ENCODE measurements around the gene TMEM42.
A peak's percentile ranks its signal among the peaks of the same experiment; 100 is the strongest.

Gene TMEM42

GRCh38 chr3:44875596-44875995, 13.9 kb downstream of the TMEM42 start:
- DNase-seq, result no peak

DNA sequence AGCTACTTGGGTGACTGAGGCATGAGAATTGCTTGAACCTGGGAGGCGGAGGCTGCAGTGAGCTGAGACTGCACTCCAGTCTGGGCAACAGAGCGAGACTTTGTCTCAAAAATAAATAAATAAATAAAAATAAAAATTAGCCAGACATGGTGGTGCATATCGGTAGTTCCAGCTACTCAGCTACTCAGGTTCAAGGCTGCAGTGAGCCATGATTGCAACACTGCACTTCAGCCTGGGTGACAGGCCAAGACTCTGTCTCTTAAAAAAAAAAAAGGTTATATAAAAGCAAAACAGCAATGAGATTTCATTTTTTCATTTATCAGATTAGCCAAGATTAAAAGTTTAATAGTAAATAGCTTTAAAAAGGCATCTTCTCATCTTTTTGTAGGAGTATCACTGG, 15.6 kb downstream of the TMEM42 start:
- no peak for DNase-seq

DNA sequence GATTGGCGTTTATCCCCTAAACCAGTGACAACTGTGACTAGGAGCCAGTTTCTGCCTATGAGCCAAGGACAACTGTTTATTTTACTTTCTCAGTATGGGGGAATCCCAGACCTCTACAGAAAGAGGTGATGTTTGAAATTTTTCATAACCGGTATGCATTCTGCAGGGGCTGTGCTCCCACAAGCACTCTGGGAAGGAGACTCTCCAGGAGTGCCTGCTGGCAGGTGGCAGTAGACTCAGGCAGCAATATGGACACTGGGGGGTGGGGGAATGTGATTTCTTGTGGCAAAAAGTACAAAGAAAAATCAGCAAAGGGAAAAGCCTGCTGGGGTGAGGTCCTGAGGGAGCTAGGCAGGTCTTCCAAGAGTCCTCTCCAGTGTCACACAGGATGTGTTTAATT, 18.6 kb downstream of the TMEM42 start:
- DNase-seq, result no peak

DNA sequence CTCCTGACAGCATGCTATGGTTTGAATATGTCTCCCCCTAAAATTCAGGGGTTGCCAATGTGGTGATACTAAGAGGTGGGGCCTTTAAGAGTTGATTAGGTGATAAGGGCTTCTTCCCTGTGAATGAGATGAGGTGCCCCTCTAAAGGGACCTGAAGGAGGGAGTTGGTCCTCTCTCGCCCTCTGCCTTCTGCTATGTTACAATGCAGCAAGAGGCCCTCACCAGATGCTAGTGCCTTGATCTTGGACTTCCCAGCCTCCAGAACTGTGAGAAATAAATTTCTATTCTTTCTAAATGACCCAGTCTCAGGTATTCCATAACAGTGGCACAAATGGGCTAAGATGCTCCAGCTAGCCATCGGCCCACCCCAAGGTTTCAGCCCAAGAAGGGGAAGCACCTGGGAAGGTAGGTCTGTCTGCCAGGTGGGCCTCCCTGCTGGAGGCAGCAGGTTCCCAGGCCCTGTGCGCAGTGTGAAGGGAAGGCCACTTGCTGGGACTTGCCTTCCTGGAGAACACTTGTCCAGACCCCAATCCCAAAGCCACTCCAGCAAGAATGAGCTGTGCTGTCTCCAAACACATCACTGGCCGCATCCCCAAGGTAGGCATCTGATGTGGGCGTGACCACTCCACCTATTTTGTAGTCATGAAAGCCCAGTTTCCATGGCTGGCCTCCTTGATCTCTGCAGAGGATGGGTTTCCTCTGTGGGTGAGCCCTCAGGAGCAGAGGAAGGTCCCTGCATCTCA, 21.7 kb downstream of the TMEM42 start:
- DNase-seq, result no peak

DNA sequence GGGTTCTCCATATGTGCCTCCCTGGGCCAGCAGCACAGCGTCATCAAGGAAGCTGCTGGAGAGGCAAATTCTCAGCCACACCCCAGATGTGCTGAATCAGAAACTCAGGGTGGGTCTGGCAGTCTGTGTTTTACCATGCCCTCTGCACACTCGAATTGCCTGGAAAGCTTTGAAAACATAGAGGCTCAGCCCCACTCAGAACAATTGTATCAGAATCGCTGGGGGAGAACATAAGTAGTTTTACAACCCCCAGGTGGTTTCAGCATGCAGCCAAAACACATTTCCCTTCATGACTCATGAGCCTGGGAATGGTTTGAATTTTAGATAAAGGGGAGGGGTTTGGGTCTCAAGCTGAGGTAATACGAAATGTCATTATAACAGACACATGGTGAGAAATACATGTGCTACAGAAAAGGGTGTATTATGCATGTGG, 22.3 kb downstream of the TMEM42 start:
- no peak for DNase-seq

- DNase-seq, result no peak
Measured at GRCh38 chr3:44885618-44886017, 23.9 kb downstream of the TMEM42 start.

DNA sequence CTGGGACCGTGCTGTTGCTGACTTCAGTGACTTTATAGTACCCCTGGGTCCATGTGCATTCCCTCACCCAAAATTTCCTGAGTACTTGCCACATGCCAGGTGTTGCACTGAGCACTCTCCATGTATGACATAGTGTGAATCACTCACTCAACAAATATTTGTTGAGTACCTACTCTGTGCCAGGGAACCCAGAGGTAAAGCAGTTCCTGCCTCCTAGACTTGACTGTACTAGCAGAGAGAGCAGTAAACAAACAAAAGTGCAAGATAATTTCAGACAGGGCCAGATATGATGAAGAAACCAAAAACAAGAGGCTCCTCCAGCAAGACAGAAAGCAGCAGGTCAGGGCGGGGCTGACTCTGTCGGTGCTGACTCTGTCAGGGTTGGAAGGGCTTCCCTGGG, 24.8 kb downstream of the TMEM42 start:
- no peak for DNase-seq

DNA sequence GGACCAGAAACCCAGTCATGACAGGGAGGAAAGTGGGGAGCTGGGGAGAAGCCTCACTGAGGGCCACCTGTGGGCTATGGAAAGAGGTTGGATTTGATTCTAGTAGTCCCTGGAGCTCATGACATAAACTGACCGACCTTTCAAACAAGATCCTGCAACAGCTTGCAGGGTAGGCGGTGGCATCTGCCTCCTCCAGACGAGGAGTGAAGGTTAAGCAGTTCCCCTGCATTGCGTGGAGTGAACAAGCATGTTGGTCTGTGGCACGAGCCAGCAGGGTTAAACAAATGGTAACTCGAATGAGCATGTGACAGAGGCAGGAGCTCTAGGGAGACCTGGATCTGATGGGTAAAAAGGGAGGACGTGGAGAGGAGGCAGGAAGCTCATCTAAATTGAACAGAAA, 25.4 kb downstream of the TMEM42 start:
- DNase-seq, result no peak

GRCh38 chr3:44890258-44890657, 28.5 kb downstream of the TMEM42 start:
- DNase-seq, result no peak

DNA sequence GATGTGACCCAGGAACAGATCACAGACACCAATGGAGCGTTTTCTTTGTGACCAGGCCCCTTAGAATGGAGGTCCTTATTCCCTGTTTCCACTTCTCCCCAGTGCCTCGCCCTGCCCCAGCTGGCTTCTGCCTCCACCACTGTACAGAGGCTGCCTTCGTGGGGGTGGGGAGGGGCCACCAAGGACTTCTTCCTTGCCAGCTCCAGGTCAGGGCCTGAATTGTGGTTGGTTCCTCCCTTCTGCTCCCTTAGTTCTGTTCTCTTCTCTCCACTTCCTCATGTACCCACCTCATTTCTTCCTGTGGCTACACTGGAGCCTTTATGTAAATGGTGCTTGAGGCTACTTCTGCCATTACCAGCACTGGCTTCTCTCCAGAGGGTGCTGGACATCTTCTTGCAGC, 29.1 kb downstream of the TMEM42 start:
- DNase-seq, result no peak

GRCh38 chr3:44892689-44893088, 31.0 kb downstream of the TMEM42 start:
- DNase-seq, result no peak

- no peak for DNase-seq
Measured at GRCh38 chr3:44893097-44893496, 31.4 kb downstream of the TMEM42 start.

DNA sequence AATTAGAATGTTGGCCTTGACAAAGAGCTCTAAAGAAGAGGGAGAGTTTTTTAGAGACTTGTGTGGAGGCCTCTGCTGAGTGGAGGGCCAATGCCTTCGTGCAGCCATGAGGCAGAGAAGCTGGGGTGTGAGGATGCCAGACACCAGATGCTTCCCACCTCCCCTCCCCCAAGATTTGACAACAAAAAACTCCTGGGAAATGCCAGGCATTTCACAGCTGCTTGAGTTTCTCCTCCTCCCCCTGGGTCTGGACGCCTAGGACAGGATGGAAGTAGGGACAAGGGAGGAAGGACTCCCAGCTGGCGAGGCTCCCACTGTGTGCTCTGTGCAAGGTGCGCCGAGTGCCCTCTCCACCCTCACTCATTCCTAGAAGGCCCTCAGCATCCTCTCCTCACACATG, 32.8 kb downstream of the TMEM42 start:
- DNase-seq, result no peak

DNA sequence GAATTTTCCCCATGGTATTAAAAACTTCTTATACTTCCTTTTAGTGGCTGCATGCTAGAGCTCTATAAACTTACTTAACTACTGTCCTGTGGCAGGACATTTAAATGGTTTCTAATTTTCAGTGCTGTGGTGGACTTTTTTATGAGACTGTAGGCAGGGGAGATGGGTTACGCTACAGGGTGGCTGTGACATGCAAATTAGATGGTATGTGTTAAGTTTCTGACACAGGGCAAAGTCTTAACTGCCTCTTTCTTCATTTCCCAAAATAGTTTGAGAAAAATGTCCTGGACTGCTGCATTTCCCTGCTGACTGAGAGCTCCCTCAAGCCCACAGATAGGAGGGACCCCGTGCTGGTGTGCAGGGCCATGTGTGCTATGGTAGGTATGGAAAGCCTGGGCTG, 34.7 kb downstream of the TMEM42 start:
- no peak for DNase-seq

- no peak for DNase-seq
Measured at GRCh38 chr3:44899683-44900367, 38.1 kb downstream of the TMEM42 start.

GRCh38 chr3:44902628-44903027, 40.9 kb downstream of the TMEM42 start:
- no peak for DNase-seq

DNA sequence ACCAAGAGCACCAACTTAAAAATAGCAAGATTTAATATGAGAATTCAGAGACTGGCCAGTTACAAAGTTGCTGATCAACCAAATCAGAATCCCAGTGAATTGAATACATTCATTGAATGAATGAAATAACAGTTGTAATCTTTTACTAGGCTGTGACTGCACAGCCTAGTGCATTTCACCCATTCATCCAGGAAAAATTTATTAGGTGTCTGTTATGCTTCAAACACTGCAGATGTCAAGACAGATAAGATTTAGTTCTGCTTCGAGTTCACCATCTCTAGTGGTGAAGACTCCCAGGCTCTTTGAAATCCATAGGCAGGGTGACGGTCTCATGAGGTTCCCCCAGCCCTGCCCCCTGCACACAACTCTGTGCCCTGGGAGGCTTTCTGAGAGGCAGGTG, 41.6 kb downstream of the TMEM42 start:
- no peak for DNase-seq

DNA sequence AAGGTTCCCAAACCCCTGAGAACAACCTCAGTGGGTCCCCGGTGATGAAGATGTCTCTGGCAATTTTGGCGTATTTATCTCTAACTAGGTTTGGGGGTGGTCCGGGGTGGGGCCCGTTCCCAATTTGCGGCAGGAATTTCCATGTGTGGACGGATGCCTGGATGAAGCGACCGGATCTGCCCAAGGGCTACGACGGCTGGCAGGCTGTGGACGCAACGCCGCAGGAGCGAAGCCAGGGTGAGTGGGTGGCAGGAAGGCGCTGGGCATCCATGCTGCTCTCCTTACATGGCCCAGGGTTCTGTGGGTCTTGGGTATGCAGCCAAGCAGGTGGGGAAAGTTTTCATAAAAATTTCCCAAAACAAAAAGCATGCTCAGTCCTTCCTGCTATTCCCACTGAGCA, 42.0 kb downstream of the TMEM42 start:
- DNase-seq, result no peak

GRCh38 chr3:44905446-44906157, 43.9 kb downstream of the TMEM42 start:
- DNase-seq, result no peak

- no peak for DNase-seq
Measured at GRCh38 chr3:44906997-44907396, 45.3 kb downstream of the TMEM42 start.

DNA sequence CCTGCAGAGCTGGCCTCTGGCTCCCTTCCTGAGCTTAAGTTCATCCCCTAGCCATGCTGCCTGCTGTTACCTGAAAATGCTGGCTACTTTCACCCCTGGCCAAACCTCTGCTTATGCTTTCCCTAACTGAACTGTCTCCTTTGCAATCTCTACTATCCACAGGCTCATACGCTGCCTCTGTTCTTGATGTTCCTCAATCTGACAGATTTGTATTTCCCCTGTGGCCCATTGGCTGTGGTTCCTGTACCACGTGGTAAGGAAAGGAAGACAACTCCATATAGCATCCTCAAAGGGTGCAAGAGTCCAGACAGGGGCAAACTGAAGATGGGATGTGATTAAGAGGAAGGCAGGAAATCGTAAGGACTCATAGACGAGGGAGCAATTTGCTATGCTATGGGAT, 45.9 kb downstream of the TMEM42 start:
- DNase-seq, result no peak

DNA sequence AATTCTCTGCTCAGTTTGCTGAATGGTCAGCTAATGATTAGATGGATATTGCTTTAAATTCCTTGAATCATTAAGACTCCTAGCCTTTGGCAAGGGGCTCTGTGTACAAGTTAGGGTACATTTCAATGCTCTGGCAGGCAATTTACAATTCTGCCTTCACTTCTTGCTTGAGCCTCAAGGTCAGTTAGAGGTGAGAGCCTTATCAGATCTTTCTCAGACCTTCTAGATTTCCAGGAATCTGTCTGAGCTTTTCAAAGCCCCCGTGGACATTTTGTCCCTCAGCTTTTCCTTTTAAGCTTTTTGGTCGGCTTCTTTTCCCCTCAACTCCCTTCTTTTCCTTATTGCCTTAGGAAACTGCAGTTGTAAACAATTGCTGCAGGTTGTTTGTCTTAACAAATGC, 47.4 kb downstream of the TMEM42 start:
- no peak for DNase-seq

GRCh38 chr3:44910693-44911092, 49.0 kb downstream of the TMEM42 start:
- DNase-seq, result no peak

DNA sequence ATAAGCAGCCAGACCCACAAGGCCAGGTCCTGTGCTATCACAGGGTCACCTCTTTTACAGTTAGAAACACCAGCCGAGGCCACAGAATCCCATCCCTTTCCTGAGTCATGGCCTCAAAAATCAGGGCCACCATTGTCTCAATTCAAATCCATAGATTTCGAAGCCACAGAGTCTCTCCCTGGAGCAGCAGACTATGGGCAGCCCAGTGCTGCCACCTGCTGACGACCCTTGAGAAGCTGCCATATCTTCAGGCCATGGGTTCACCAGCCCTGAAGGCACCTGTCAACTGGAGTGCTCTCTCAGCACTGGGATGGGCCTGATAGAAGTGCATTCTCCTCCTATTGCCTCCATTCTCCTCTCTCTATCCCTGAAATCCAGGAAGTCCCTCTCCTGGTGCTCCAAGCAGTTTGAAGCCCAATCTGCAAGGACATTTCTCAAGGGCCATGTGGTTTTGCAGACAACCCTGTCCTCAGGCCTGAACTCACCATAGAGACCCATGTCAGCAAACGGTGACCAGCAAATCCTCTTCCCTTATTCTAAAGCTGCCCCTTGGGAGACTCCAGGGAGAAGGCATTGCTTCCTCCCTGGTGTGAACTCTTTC, 52.3 kb downstream of the TMEM42 start:
- DNase-seq, result peak; percentile 17

All from NCI-H510A (cell line).